HL-60 (cell line): ENCODE results near the gene TEDC1.

Experiments
- DNase-seq, 2 experiments: peaks; one replicate each; pipeline ENCODE4 v3.0.0-alpha.2; 2010 to 2020; ENCODE audit warnings: low read depth in 1 of 2, low spot score in 1 of 2
- H3K27ac ChIP-seq: fragments of 250-450 bp; sonication (Bioruptor Pico); replicated peaks from 2 replicates; pipeline ENCODE4 v1.5.1; 2020; ENCODE audit warnings: mild to moderate bottlenecking, moderate library complexity
- H3K27me3 ChIP-seq: fragments of 250-450 bp; sonication (Bioruptor Pico); 2 replicates; pipeline ENCODE4 v1.5.1; 2021; ENCODE audit warnings: mild to moderate bottlenecking, moderate library complexity; ENCODE audit not compliant: insufficient read depth, poor library complexity, severe bottlenecking
- H3K4me3 ChIP-seq: replicated peaks from 2 replicates; pipeline ENCODE4 v1.5.1; 2011; ENCODE audit warnings: mild to moderate bottlenecking, control low read depth, low read length; ENCODE audit not compliant: insufficient read depth
- GABPA ChIP-seq: IDR thresholded peaks from 2 replicates; pipeline ENCODE4 v1.6.1; 2012; ENCODE audit warnings: low read depth
- POLR2AphosphoS5 ChIP-seq: IDR thresholded peaks from 2 replicates; pipeline ENCODE4 v1.6.1; 2012; ENCODE audit warnings: low read depth
- SPI1 ChIP-seq: IDR thresholded peaks from 2 replicates; pipeline ENCODE4 v1.6.1; 2012; ENCODE audit warnings: low read depth, mild to moderate bottlenecking, borderline replicate concordance
- TF ChIP-seq, protein P1 (sequence below): IDR thresholded peaks from one replicate; pipeline ENCODE4 v1.5.1; 2011; ENCODE audit warnings: low read length, control low read depth, inconsistent platforms; ENCODE audit not compliant: insufficient read depth
- TF ChIP-seq, protein P2 (sequence below): IDR thresholded peaks from 2 replicates; pipeline ENCODE4 v1.6.1; 2012; ENCODE audit warnings: low read depth; ENCODE audit not compliant: insufficient replicate concordance

The TEDC1 gene

DNA sequence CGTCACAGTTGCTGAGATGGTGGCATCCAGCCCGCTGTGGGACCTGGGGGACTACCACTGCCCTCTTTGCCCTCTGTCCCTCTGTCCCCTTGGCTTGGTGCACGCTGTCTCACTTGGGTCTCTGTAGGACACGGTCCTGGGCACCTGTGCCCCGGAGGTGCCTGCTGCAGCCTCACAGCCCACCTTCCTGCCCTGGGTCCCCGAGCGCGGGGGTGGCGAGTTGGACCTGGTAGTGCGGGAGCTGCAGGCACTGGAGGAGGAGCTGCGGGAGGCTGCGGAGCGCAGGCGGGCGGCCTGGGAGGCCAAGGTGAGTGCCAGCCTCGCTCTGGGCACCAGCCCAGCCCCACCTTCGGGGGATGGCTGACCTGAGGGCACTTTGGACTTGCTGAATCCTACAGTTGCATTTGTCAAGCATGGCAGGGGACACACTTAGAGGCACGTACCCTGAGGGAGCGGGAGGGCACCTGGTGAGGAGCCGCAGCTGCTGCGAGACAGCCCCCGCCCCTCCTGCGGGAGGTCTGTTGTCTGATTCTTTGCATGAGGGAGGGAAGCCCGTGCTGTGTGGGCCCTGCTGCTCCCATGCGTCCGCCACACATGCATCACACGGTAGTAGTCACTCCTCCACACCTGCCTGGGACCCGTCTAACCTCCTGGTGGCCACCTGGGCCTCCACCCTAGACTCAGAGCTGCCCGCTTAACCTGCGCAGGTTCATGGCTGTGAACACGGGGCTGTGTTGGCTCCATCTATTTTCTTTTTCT is 6.8 kb downstream of the TEDC1 start:
- H3K27ac ChIP-seq = no peak overlapping the region
- H3K27me3 ChIP-seq = no peaks in the 10 kb centered on the region
- TF ChIP-seq, protein P1, sequence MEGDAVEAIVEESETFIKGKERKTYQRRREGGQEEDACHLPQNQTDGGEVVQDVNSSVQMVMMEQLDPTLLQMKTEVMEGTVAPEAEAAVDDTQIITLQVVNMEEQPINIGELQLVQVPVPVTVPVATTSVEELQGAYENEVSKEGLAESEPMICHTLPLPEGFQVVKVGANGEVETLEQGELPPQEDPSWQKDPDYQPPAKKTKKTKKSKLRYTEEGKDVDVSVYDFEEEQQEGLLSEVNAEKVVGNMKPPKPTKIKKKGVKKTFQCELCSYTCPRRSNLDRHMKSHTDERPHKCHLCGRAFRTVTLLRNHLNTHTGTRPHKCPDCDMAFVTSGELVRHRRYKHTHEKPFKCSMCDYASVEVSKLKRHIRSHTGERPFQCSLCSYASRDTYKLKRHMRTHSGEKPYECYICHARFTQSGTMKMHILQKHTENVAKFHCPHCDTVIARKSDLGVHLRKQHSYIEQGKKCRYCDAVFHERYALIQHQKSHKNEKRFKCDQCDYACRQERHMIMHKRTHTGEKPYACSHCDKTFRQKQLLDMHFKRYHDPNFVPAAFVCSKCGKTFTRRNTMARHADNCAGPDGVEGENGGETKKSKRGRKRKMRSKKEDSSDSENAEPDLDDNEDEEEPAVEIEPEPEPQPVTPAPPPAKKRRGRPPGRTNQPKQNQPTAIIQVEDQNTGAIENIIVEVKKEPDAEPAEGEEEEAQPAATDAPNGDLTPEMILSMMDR = no peak
- no peak for TF ChIP-seq POLR2AphosphoS5
- TF ChIP-seq, protein P2, sequence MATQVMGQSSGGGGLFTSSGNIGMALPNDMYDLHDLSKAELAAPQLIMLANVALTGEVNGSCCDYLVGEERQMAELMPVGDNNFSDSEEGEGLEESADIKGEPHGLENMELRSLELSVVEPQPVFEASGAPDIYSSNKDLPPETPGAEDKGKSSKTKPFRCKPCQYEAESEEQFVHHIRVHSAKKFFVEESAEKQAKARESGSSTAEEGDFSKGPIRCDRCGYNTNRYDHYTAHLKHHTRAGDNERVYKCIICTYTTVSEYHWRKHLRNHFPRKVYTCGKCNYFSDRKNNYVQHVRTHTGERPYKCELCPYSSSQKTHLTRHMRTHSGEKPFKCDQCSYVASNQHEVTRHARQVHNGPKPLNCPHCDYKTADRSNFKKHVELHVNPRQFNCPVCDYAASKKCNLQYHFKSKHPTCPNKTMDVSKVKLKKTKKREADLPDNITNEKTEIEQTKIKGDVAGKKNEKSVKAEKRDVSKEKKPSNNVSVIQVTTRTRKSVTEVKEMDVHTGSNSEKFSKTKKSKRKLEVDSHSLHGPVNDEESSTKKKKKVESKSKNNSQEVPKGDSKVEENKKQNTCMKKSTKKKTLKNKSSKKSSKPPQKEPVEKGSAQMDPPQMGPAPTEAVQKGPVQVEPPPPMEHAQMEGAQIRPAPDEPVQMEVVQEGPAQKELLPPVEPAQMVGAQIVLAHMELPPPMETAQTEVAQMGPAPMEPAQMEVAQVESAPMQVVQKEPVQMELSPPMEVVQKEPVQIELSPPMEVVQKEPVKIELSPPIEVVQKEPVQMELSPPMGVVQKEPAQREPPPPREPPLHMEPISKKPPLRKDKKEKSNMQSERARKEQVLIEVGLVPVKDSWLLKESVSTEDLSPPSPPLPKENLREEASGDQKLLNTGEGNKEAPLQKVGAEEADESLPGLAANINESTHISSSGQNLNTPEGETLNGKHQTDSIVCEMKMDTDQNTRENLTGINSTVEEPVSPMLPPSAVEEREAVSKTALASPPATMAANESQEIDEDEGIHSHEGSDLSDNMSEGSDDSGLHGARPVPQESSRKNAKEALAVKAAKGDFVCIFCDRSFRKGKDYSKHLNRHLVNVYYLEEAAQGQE = no peak
- DNase-seq = no peak
- H3K4me3 ChIP-seq = no peak overlapping the region

GRCh38 chr14:105498430-105499255 is 7.6 kb downstream of the TEDC1 start:
- H3K27ac ChIP-seq = no peak overlapping the region
- DNase-seq = no peak
- no peaks in the 10 kb centered on the region for H3K27me3 ChIP-seq
- no peak overlapping the region for H3K4me3 ChIP-seq
- TF ChIP-seq, protein P1 = no peak
- TF ChIP-seq POLR2AphosphoS5 (no peak), SPI1 (no peak), GABPA (no peak)
- TF ChIP-seq, protein P2 = no peak

DNA sequence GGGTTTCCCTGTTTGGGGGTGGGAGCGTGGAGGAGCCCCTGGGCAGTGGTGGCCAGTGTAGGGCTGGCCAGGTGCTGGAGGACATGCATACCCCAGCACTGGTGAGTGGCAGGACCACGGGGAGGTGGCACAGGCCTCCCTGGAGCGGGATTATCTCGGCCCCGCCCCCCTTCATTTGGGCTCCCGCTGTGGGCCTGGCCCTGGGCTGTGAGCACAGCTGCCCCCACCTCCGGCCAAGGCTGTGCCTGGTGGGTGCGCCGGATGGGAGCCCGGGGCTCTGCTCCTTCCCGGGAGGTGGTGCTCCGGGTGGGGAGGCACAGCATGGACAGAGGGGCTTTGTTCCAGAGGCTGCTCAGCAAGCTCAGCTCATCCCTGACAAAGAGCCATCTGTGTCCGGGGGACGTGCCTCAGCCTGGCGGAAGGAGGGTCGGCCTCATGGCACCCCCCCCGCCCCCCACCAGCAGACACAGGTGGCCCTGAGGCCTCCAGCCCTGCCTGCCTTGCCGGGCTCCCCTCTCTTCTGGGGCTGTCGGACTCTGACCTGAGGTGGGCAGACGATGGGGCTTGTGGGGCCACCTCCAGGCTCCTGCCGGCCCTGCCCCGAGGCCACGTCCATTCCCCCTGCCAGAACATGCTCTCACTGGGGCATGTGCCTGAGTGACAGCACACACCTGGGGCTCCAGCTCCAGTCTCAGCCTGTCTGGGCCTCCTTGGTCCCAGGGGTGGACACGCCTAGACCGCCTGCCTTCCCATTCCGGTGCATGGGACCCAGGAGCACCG is 8.4 kb downstream of the TEDC1 start:
- Histone ChIP-seq H3K27ac (no peak overlapping the region), H3K27me3 (no peaks in the 10 kb centered on the region), H3K4me3 (no peak overlapping the region)
- DNase-seq = no peak
- TF ChIP-seq SPI1 = no peak
- TF ChIP-seq, protein P1 = no peak
- TF ChIP-seq GABPA = no peak
- TF ChIP-seq POLR2AphosphoS5 = no peak
- TF ChIP-seq, protein P2 = no peak
